ENCODE results near the gene HAUS1. TPM values are rescaled to one million over a fixed set of nuclear protein-coding genes. Genes with fewer than 3 reads are reported as not detected.
"Not testable (repeated sequence)": the region's sequence is repeated elsewhere in the genome, so short reads cannot be mapped to it uniquely, and the experiment has no call there.

Gene HAUS1
- total and polyA plus RNA-seq, 4 donors: 23.3 to 48.1 (median 41.7) TPM

DNA sequence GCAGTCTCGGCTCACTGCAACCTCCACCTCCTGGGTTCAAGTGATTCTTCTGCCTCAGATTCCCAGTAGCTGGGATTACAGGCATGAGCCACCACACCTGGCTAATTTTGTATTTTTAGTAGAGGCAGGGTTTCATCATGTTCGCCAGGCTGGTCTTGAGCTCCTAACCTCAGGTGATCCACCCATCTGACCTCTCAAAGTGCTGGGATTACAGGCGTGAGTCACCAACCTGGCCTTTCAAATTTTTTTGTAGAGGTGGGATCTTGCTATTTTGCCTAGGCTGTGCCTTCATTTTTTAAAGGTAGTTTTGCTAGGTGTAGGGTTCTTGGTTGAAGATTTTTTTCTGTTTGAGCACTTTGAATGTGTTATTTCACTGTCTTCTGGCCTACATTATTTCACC is 6.2 kb downstream of the HAUS1 start:
- H3K4me3 ChIP-seq (ENCODE audit: low read depth, low read length): no peak overlapping the region
- WGBS (ENCODE audit: insufficient coverage): no CpG with 5 or more reads among the region's 3 CpGs
- no peaks in the 10 kb centered on the region for H3K4me1 ChIP-seq (ENCODE audit: control insufficient read depth, insufficient read depth, low read length)
- H3K9me3 ChIP-seq (ENCODE audit: control insufficient read depth, insufficient read depth, low read length): no peaks in the 10 kb centered on the region
- DNase-seq (ENCODE audit: low read depth in 4 of 6, low spot score in 6 of 6): no peak
- no peaks in the 10 kb centered on the region for H3K27me3 ChIP-seq (ENCODE audit: control insufficient read depth, insufficient read depth, low read length)
- no peak overlapping the region for H3K27ac ChIP-seq (ENCODE audit: low read depth, low read length)
- peaks cover 15% of the 10 kb centered on the region for H3K36me3 ChIP-seq (ENCODE audit: control insufficient read depth, insufficient read depth, low read length)

DNA sequence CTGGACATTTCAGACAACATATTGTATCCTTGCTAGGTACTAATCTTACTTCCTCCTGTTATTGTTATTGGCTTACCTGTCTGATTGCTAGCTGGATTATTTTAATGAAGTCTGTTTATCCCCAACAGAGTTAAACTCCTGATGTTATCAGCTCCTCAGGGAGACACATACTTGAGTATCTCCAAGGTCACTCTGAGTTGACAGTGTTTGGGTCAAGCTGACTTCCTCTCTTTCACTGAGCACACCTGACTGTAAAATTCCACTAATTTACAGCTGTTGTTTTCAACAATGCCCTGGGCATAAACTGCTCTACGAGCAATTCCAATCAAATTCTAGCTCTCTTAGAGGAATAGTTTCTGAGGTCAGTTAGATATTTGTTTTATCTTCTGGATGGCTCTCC is 9.6 kb downstream of the HAUS1 start:
- peaks cover 21% of the 10 kb centered on the region for H3K36me3 ChIP-seq (ENCODE audit: control insufficient read depth, insufficient read depth, low read length)
- DNase-seq (ENCODE audit: low read depth in 4 of 6, low spot score in 6 of 6): no peak
- H3K9me3 ChIP-seq (ENCODE audit: control insufficient read depth, insufficient read depth, low read length): no peaks in the 10 kb centered on the region
- no peaks in the 10 kb centered on the region for H3K27me3 ChIP-seq (ENCODE audit: control insufficient read depth, insufficient read depth, low read length)
- no peak overlapping the region for H3K4me3 ChIP-seq (ENCODE audit: low read depth, low read length)
- H3K27ac ChIP-seq (ENCODE audit: low read depth, low read length): no peak overlapping the region
- no CpG with 5 or more reads among the region's 1 CpG for WGBS (ENCODE audit: insufficient coverage)
- H3K4me1 ChIP-seq (ENCODE audit: control insufficient read depth, insufficient read depth, low read length): no peaks in the 10 kb centered on the region

GRCh38 chr18:46126625-46127024 is 22.4 kb downstream of the HAUS1 start:
- not testable (repeated sequence) for H3K27ac ChIP-seq (ENCODE audit: low read depth, low read length); DNase-seq (ENCODE audit: low read depth in 4 of 6, low spot score in 6 of 6); H3K9me3 ChIP-seq (ENCODE audit: control insufficient read depth, insufficient read depth, low read length); H3K27me3 ChIP-seq (ENCODE audit: control insufficient read depth, insufficient read depth, low read length); H3K4me3 ChIP-seq (ENCODE audit: low read depth, low read length); H3K4me1 ChIP-seq (ENCODE audit: control insufficient read depth, insufficient read depth, low read length)
- H3K36me3 ChIP-seq (ENCODE audit: control insufficient read depth, insufficient read depth, low read length): peaks cover 56% of the 10 kb centered on the region
- WGBS (ENCODE audit: insufficient coverage): 100% methylated on average over 1 of the region's 4 CpGs

- H3K4me3 ChIP-seq (ENCODE audit: low read depth, low read length): no peak overlapping the region
- no peaks in the 10 kb centered on the region for H3K27me3 ChIP-seq (ENCODE audit: control insufficient read depth, insufficient read depth, low read length)
- H3K9me3 ChIP-seq (ENCODE audit: control insufficient read depth, insufficient read depth, low read length): no peaks in the 10 kb centered on the region
- DNase-seq (ENCODE audit: low read depth in 4 of 6, low spot score in 6 of 6): no peak
- no peaks in the 10 kb centered on the region for H3K4me1 ChIP-seq (ENCODE audit: control insufficient read depth, insufficient read depth, low read length)
- WGBS (ENCODE audit: insufficient coverage): 100% methylated on average over 2 of the region's 2 CpGs
- no peak overlapping the region for H3K27ac ChIP-seq (ENCODE audit: low read depth, low read length)
- peaks cover 42% of the 10 kb centered on the region for H3K36me3 ChIP-seq (ENCODE audit: control insufficient read depth, insufficient read depth, low read length)
These were observed 25.9 kb downstream of the HAUS1 start for GRCh38 chr18:46130061-46130460.

DNA sequence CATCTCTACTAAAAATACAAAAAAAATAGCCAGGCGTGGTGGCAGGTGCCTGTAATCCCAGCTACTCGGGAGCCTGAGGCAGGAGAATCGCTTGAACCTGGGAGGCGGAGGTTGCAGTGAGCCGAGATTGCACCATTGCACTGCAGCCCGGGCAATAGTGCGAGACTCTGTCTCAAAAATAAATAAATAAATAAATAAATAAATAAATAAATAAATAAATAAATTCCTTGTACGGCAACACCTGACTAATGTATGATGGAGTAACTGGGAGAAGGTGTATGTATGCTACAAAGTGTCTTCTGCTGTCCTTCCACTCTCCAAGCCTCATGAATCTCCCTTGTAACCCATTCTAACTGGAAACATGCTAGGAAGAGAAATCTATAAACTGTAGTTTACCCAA is 26.4 kb downstream of the HAUS1 start:
- H3K4me3 ChIP-seq (ENCODE audit: low read depth, low read length); H3K27ac ChIP-seq (ENCODE audit: low read depth, low read length); DNase-seq (ENCODE audit: low read depth in 4 of 6, low spot score in 6 of 6); H3K27me3 ChIP-seq (ENCODE audit: control insufficient read depth, insufficient read depth, low read length); H3K4me1 ChIP-seq (ENCODE audit: control insufficient read depth, insufficient read depth, low read length); H3K9me3 ChIP-seq (ENCODE audit: control insufficient read depth, insufficient read depth, low read length): not testable (repeated sequence)
- 95% methylated on average over 3 of the region's 8 CpGs for WGBS (ENCODE audit: insufficient coverage)
- H3K36me3 ChIP-seq (ENCODE audit: control insufficient read depth, insufficient read depth, low read length): peaks cover 39% of the 10 kb centered on the region

DNA sequence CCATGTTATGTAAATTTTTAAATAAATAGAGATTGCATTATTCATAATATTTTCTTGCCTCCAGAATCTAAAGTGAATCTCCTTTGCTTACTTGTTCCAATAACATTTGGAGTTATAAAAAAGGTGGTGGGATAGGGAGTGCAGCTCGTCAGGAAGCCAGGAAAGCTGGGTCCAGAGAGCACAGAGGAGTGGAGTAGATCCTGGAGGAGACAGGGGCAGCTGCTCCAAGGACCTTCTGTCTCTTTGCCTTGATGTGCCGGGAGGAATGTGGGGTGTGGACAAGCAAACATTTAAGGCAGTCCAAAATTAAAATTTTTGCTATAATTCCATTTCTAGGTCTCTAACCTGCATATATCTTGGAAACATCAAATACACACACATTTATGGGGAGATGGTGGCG is 29.3 kb downstream of the HAUS1 start:
- peak in 1 of 6 donors; percentile 6 for DNase-seq (ENCODE audit: low read depth in 4 of 6, low spot score in 6 of 6)
- no peak overlapping the region for H3K4me3 ChIP-seq (ENCODE audit: low read depth, low read length)
- H3K9me3 ChIP-seq (ENCODE audit: control insufficient read depth, insufficient read depth, low read length): no peaks in the 10 kb centered on the region
- H3K4me1 ChIP-seq (ENCODE audit: control insufficient read depth, insufficient read depth, low read length): no peaks in the 10 kb centered on the region
- 94% methylated on average over 1 of the region's 3 CpGs for WGBS (ENCODE audit: insufficient coverage)
- no peak overlapping the region for H3K27ac ChIP-seq (ENCODE audit: low read depth, low read length)
- H3K36me3 ChIP-seq (ENCODE audit: control insufficient read depth, insufficient read depth, low read length): peaks cover 29% of the 10 kb centered on the region
- H3K27me3 ChIP-seq (ENCODE audit: control insufficient read depth, insufficient read depth, low read length): no peaks in the 10 kb centered on the region

DNA sequence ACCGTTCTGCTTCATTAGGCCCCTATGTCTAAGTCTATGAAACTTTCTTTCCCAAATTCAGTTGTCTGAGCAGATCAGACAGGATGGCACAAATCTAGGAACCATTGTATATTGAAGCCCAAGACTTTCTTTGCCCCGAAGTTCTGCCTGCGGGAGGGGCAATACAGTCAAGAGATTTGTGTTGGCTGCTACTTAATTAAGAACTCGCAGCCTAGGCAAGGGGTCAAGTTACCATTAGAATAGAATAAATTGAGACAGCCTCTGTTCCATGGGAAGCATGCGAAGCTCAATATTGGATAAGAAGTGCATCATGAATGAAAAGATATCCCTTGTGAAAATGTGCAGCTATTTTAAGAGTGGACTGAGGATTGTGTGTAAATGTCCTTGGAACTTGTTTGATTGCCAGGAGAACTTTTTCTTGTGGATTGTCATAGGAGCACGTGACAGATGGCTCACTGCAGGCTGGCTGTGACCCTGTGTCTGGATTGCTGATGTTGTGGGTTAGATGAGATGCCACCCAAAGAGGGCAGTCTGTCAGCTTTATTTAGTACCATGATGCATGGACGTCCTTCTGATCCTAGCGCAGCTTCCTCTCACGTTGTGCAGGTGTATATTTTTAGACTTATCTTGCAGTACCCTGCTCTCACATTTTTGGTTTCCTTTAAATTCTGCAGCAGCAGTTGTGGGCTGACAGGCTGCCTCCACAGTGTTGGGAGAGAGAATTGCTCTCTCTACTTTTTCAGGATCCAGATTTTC is 30.9 kb downstream of the HAUS1 start:
- peak in 2 of 6 donors; percentile 11 to 16 for DNase-seq (ENCODE audit: low read depth in 4 of 6, low spot score in 6 of 6)
- Histone ChIP-seq H3K27ac (ENCODE audit: low read depth, low read length) (no peak overlapping the region), H3K4me3 (ENCODE audit: low read depth, low read length) (no peak overlapping the region), H3K9me3 (ENCODE audit: control insufficient read depth, insufficient read depth, low read length) (no peaks in the 10 kb centered on the region), H3K4me1 (ENCODE audit: control insufficient read depth, insufficient read depth, low read length) (no peaks in the 10 kb centered on the region), H3K36me3 (ENCODE audit: control insufficient read depth, insufficient read depth, low read length) (peaks cover 17% of the 10 kb centered on the region), H3K27me3 (ENCODE audit: control insufficient read depth, insufficient read depth, low read length) (no peaks in the 10 kb centered on the region)
- 54% methylated on average over 6 of the region's 9 CpGs for WGBS (ENCODE audit: insufficient coverage)

DNA sequence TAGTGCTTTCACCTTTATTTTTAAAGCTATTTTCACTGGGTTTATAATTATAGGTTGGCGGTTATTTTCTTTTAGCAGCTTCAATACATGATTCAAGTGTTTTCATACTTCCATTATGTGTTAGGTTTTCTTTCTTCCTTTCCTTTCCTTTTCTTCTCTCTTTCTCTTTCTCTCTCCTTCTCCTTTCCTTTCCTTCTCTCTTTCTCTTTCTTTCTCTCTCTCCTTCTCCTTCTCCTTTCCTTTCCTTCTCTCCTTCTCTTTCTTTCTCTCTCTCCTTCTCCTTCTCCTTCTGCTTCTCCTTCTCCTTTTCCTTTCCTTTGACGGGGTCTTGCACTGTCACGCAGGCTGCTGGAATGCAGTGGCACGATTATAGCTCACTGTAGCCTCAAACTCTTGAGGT is 36.0 kb downstream of the HAUS1 start:
- DNase-seq (ENCODE audit: low read depth in 4 of 6, low spot score in 6 of 6): no peak
- Histone ChIP-seq H3K27ac (ENCODE audit: low read depth, low read length) (no peak overlapping the region), H3K36me3 (ENCODE audit: control insufficient read depth, insufficient read depth, low read length) (no peaks in the 10 kb centered on the region), H3K9me3 (ENCODE audit: control insufficient read depth, insufficient read depth, low read length) (no peaks in the 10 kb centered on the region), H3K27me3 (ENCODE audit: control insufficient read depth, insufficient read depth, low read length) (no peaks in the 10 kb centered on the region), H3K4me1 (ENCODE audit: control insufficient read depth, insufficient read depth, low read length) (no peaks in the 10 kb centered on the region), H3K4me3 (ENCODE audit: low read depth, low read length) (no peak overlapping the region)
- whole genome bisulfite sequencing (ENCODE audit: insufficient coverage): 100% methylated on average over 3 of the region's 4 CpGs

DNA sequence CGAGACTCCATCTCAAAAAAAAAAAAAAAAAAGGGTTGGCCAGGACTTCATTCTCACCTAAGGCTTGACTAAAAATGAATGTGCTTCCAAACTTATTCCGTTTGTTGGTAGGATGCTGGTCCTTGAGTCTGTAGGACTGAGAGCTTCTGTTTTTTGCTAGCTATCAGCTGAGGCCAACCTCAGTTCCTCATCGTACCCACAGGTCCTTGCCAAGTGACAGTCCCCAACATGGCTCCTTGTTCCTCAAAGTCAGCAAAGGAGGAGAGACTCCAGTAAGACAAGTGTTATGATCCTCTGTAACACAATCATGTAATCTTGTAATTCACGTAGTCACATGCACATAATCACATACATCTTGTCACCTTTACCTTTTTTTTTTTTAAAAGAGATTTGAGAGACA is 37.0 kb downstream of the HAUS1 start:
- no peak overlapping the region for H3K4me3 ChIP-seq (ENCODE audit: low read depth, low read length)
- no peaks in the 10 kb centered on the region for H3K27me3 ChIP-seq (ENCODE audit: control insufficient read depth, insufficient read depth, low read length)
- no peaks in the 10 kb centered on the region for H3K9me3 ChIP-seq (ENCODE audit: control insufficient read depth, insufficient read depth, low read length)
- no peaks in the 10 kb centered on the region for H3K4me1 ChIP-seq (ENCODE audit: control insufficient read depth, insufficient read depth, low read length)
- DNase-seq (ENCODE audit: low read depth in 4 of 6, low spot score in 6 of 6): no peak
- WGBS (ENCODE audit: insufficient coverage): 100% methylated on average over 1 of the region's 4 CpGs
- H3K27ac ChIP-seq (ENCODE audit: low read depth, low read length): no peak overlapping the region
- H3K36me3 ChIP-seq (ENCODE audit: control insufficient read depth, insufficient read depth, low read length): no peaks in the 10 kb centered on the region

DNA sequence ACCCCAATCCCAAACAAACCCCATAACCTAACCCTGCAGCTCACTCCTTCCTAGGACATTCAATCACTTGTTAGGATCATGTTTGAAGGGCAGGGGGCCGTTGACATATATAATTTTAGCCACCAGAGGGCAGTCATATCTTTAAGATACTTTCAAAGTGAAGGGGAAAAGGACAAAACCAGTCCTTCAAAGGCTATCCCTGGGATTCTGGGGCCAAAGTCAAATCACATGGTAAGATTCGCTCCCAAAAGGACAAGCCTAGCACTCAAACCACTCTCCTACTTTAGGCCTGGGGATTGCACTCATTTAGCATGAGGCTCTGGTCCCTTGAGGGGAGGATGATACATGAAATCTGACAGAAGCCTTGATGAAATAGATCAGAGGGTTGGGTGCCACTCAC is 44.6 kb downstream of the HAUS1 start:
- Histone ChIP-seq H3K9me3 (ENCODE audit: control insufficient read depth, insufficient read depth, low read length) (no peaks in the 10 kb centered on the region), H3K4me3 (ENCODE audit: low read depth, low read length) (no peak overlapping the region), H3K36me3 (ENCODE audit: control insufficient read depth, insufficient read depth, low read length) (no peaks in the 10 kb centered on the region), H3K27me3 (ENCODE audit: control insufficient read depth, insufficient read depth, low read length) (no peaks in the 10 kb centered on the region), H3K4me1 (ENCODE audit: control insufficient read depth, insufficient read depth, low read length) (peaks cover 3% of the 10 kb centered on the region), H3K27ac (ENCODE audit: low read depth, low read length) (no peak overlapping the region)
- DNase-seq (ENCODE audit: low read depth in 4 of 6, low spot score in 6 of 6): peak in 5 of 6 donors; percentile 19 to 85 (median 32)
- WGBS (ENCODE audit: insufficient coverage): no CpG with 5 or more reads among the region's 2 CpGs
